ENCODE measurements around the gene LIMK2. TPM values are rescaled to one million over a fixed set of nuclear protein-coding genes. Genes with fewer than 3 reads are reported as not detected.
"Not testable (repeated sequence)": the region's sequence is repeated elsewhere in the genome, so short reads cannot be mapped to it uniquely, and the experiment has no call there.

Gene LIMK2
- total RNA-seq, 4 donors from 2014 or later: 106 to 256 (median 139) TPM

DNA sequence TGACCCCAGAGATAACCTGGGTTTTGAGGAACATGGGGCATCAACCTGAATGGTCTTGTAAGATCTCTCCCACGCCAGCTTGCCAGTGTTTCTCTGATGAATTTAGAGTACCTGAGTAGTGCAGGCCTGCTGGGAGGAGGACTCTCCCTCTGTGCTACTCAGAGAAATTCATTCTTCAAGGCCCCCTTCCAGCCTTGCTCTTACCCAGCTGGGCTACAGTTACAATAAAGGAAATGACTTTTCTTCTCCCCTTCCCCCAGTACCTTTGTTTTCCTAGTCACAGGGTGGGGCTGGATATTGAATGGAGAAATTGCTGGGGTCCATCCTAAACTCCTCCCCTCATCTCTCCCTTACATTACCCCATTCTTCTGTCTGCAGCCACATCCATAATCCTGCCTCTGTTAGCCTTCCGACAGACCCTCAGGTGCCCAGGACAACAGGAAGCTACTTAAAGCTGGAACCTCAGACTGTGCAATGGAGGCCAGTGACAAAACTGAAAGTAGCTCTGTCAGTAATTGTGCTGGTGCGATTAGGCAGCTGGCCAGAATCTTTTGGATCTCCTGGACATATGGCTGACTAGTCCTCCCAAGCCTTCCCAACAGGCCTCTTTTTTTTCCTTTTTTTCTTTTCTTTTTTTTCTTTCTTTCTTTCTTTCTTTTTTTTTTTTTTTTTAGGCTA, 17.4 kb downstream of the LIMK2 start:
- H3K27ac ChIP-seq: peak overlapping the region; percentile 61 to 82 (median 74)
- peaks cover 0 to 64% (median 7%) of the 10 kb centered on the region in 4 donors for H3K4me1 ChIP-seq
- H3K36me3 ChIP-seq: peaks cover 0 to 11% (median 0%) of the 10 kb centered on the region in 3 donors
- DNase-seq: peak in 2 of 3 donors; percentile 43 to 76
- TF ChIP-seq, protein P1, sequence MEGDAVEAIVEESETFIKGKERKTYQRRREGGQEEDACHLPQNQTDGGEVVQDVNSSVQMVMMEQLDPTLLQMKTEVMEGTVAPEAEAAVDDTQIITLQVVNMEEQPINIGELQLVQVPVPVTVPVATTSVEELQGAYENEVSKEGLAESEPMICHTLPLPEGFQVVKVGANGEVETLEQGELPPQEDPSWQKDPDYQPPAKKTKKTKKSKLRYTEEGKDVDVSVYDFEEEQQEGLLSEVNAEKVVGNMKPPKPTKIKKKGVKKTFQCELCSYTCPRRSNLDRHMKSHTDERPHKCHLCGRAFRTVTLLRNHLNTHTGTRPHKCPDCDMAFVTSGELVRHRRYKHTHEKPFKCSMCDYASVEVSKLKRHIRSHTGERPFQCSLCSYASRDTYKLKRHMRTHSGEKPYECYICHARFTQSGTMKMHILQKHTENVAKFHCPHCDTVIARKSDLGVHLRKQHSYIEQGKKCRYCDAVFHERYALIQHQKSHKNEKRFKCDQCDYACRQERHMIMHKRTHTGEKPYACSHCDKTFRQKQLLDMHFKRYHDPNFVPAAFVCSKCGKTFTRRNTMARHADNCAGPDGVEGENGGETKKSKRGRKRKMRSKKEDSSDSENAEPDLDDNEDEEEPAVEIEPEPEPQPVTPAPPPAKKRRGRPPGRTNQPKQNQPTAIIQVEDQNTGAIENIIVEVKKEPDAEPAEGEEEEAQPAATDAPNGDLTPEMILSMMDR (IDR thresholded peaks at IDR 0.05): no peak
- H3K4me3 ChIP-seq: no peak overlapping the region
- H3K27me3 ChIP-seq: no peaks in the 10 kb centered on the region
- no peaks in the 10 kb centered on the region for H3K9me3 ChIP-seq

DNA sequence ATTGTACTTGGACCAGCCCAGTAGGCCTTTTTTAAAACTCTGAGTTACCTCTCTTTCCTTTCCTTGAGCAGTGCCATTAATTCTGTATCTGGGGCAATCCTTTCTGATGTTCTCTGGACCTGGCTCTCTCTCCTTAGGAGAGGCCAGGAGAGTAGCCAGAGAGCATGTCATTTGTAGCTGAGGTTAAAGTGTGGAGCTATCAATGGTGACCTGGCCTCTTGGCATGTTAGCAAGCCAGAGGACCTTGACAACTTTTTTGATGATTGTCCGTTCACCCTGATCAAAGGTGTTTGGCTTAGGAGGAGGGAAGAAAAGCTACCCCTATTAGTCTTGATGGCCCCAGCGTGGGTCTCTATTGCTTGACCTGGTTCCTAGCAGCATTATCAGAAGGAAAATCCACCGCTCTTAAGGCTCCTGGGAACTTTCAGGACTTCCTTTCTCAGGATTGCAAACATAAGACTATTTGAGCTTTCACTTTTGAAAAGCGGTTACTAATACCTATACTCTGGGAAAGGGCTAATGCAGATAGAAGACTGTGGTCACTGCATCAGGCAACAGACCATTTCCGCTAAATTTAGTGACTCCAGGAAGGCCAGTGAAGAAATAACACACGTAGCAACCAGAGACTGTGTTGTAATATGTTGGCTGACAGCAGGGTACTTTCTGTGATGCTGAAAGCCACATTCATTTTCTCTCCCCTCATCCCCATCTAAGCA, 18.2 kb downstream of the LIMK2 start:
- H3K9me3 ChIP-seq: no peaks in the 10 kb centered on the region
- H3K4me3 ChIP-seq: peak overlapping the region in 1 of 4 donors; percentile 7
- H3K27me3 ChIP-seq: no peaks in the 10 kb centered on the region
- no peak for DNase-seq
- peak overlapping the region; percentile 61 to 83 (median 74) for H3K27ac ChIP-seq
- H3K36me3 ChIP-seq: peaks cover 0 to 11% (median 0%) of the 10 kb centered on the region in 3 donors
- peaks cover 0 to 57% (median 7%) of the 10 kb centered on the region in 4 donors for H3K4me1 ChIP-seq
- TF ChIP-seq, protein P1 (IDR thresholded peaks at IDR 0.05): no peak
- no peak for TF ChIP-seq POLR2A (IDR thresholded peaks at IDR 0.05)

DNA sequence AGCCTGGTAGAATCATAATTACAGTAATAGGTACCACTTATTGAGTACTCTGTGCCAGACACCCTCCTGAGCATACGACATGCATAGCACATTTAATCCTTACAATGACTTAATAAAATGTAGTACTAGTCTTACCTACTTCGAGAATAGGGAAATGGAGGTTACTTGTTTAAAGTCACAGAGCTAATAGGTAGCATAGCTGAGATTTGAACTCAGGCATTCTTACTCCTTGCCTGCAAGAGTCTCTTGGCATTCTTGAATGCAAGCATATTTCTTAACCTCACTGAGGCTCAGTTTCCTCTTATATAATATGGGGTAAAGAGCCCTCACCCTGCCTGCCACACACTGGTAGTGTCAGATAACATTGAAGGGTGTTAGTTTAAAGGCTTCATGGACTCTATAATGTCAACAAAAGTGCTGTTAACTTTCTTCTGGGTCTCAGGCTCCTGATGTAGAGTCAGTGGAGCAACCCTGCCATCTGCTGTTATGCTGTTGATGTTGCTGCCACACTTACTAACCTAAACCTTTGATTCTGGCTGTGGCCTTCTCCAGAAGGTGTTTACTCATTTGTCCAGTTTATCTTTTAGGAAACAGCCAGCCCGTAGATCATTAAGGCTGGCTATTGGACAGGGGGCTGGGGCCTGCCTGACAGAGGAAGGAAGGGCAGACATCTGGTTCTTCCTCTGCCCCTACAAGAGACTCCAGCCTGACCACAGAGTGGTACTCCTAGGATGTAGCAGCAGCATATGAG, 18.9 kb downstream of the LIMK2 start:
- Histone ChIP-seq H3K9me3 (no peaks in the 10 kb centered on the region), H3K4me1 (peaks cover 0 to 57% (median 7%) of the 10 kb centered on the region in 4 donors), H3K36me3 (peaks cover 0 to 11% (median 0%) of the 10 kb centered on the region in 3 donors), H3K4me3 (peak overlapping the region in 1 of 4 donors; percentile 7), H3K27me3 (no peaks in the 10 kb centered on the region), H3K27ac (peak overlapping the region; percentile 44 to 83 (median 74))
- TF ChIP-seq, protein P1 (IDR thresholded peaks at IDR 0.05): peak in 5 of 6 experiments; percentile 49 to 96 (median 90)
- no peak for TF ChIP-seq POLR2A (IDR thresholded peaks at IDR 0.05)
- peak in 2 of 3 donors; percentile 46 to 79 for DNase-seq

DNA sequence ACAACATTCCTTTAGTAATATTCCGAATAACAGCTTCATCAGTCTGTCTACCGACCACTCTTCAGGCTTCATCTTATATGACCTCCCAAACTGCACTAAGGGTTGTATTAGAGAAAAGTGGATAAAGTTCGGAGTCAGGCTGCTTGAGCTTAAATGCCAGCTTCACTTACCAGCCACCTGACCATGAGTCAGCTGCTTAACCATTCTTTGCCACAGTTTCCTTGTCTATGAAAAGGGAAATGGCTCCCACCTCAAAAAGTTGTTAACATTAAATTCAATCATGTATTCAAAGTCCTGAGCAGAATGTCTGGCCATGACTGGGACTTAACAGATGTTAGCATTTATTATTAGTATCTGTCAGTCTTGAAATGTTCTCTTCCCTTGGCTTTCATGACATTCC, 20.9 kb downstream of the LIMK2 start:
- Histone ChIP-seq H3K36me3 (peaks cover 0 to 6% (median 0%) of the 10 kb centered on the region in 3 donors), H3K9me3 (no peaks in the 10 kb centered on the region), H3K4me1 (peaks cover 0 to 39% (median 7%) of the 10 kb centered on the region in 4 donors), H3K27ac (peak overlapping the region in 1 of 4 donors; percentile 28), H3K27me3 (no peaks in the 10 kb centered on the region), H3K4me3 (no peak overlapping the region)
- TF ChIP-seq, protein P1 (IDR thresholded peaks at IDR 0.05): no peak
- TF ChIP-seq POLR2A (IDR thresholded peaks at IDR 0.05): no peak
- DNase-seq: no peak

DNA sequence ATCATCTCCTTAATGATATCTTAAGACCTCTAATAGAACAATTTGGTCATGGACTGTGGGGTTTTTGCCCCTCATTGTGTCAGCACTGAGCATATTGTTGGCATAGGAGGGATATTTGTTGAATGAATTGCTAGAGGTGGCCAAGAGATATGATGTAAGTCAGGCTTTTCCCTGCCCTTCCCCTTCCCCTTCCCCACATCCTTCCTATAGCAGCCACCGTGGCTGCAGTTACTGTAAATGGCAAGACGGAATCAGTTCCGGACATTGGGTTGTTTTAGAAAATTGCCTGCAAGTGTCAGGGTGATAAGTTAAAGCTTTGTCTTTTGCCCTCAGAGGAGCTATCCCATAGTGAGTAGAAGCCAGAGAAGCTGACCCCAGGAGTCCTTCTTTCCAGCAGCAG, 23.0 kb downstream of the LIMK2 start:
- Histone ChIP-seq H3K36me3 (no peaks in the 10 kb centered on the region), H3K4me3 (no peak overlapping the region), H3K27me3 (no peaks in the 10 kb centered on the region), H3K4me1 (peaks cover 0 to 24% (median 3%) of the 10 kb centered on the region in 4 donors), H3K9me3 (no peaks in the 10 kb centered on the region), H3K27ac (peak overlapping the region in 1 of 4 donors; percentile 18)
- no peak for DNase-seq
- no peak for TF ChIP-seq POLR2A (IDR thresholded peaks at IDR 0.05)
- TF ChIP-seq, protein P1 (IDR thresholded peaks at IDR 0.05): no peak

DNA sequence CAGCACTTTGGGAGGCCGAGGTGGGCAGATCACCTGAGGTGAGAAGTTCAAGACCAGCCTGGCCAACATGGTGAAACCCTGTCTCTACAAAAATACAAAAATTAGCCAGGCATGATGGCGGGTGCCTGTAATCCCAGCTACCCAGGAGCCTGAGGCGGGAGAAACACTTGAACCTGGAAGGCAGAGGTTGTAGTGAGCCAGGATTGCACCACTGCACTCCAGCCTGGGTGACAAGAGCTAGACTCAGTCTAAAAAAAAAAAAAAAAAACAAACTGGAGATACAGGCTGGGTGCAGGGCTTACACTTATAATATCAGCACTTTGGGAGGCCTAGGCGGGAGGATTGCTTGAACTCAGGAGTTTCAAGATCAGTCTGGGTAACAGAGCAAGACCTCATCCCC, 23.9 kb downstream of the LIMK2 start:
- not testable (repeated sequence) for H3K27ac ChIP-seq

More for the DNA sequence above, 23.9 kb downstream of the LIMK2 start:
- not testable (repeated sequence) for H3K27me3 ChIP-seq, DNase-seq, H3K36me3 ChIP-seq, H3K9me3 ChIP-seq, H3K4me3 ChIP-seq
- peaks cover 0 to 23% (median 0%) of the 10 kb centered on the region in 4 donors for H3K4me1 ChIP-seq
